ENCODE results near the gene RITA1.

RITA1 gene

DNA sequence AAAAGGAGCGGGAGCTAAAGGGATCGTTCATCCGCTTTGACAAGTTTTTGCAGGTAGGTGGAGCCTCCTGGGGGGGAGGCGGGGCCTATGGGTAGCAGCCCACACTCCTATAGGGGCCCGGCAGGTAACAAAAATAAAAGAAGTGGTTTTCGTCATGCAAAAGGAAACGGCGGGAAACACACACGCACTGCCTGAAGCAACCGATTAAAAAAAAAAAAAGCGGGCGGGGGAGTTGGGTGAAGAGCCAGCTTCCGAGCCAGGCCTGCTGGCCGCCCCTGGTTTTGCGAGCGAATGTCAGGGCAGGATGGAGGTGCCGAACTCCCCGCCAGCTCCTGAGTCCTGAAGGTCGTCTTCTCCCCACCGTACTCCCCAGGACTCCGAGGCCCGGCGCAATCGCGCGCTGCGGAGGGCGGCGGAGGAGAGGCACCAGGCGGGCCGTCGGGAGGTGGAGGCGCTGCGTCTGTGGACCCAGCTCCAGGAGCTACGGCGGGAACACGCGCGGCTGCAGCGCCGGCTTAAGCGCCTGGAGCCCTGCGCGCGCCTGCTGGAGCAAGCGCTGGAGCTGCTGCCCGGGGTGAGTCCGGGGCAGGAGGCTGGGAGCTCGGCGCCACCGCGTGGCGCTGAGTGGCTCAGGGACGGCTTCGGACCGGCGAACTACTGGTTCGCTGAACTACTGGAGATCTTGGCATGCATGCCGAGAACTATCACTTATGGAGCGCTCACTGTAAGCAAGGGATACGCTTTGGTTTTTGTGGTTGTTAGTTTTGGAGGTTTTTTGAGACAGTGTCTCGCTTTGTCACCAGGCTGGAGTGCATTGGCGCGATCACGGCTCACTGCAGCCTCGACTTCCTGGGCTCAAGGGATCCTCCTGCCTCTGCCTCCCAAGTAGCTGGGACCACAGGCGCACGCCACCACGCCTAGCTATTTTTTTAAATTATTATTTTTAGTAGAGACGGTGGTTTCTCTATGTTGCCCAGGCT lies 32.4 kb upstream of the RITA1 start:
- TF ChIP-seq, protein P1, sequence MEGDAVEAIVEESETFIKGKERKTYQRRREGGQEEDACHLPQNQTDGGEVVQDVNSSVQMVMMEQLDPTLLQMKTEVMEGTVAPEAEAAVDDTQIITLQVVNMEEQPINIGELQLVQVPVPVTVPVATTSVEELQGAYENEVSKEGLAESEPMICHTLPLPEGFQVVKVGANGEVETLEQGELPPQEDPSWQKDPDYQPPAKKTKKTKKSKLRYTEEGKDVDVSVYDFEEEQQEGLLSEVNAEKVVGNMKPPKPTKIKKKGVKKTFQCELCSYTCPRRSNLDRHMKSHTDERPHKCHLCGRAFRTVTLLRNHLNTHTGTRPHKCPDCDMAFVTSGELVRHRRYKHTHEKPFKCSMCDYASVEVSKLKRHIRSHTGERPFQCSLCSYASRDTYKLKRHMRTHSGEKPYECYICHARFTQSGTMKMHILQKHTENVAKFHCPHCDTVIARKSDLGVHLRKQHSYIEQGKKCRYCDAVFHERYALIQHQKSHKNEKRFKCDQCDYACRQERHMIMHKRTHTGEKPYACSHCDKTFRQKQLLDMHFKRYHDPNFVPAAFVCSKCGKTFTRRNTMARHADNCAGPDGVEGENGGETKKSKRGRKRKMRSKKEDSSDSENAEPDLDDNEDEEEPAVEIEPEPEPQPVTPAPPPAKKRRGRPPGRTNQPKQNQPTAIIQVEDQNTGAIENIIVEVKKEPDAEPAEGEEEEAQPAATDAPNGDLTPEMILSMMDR (IDR thresholded peaks at IDR 0.05; ENCODE audit: control extremely low read depth, extremely low read depth, low read depth, missing control alignments) = peak; percentile 56
- CTCF ChIA-PET = interaction anchor here (0.8 to 21.4 kb wide), 24 partner anchors 8 to 246 kb away, joined by 3 to 190 read pairs (median 4); partner anchors contain the start of gene RASAL1
- DNase-seq (ENCODE audit: extremely low spot score) = peak; percentile 84
- POLR2A ChIA-PET = no interaction called here

DNA sequence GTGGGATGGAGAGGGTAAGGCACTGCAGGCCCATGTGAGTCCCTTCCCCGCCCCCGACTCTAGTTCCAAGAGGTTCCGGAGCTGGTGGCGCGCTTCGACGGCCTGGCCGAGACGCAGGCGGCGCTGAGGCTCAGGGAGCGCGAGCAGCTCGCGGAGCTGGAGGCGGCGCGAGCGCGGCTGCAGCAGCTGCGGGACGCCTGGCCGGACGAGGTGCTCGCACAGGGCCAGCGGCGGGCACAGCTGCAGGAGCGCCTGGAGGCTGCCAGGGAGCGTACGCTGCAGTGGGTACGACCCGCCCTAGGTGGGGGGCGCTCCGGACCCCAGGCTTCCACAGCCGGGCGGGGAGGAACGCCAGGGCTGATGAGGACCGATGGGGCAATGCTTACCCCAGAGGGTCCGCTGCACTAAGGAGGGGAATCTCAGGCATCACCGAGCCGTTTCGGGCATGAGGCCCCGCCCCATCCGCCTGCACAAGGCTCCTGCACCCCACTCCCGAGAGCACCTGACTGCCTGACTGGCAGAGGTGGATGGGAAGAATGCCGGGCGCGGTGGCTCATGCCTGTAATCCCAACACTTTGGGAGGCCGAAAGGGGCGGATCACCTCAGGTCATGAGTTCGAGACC lies 31.1 kb upstream of the RITA1 start:
- TF ChIP-seq, protein P1 (IDR thresholded peaks at IDR 0.05; ENCODE audit: control extremely low read depth, extremely low read depth, low read depth, missing control alignments) = no peak
- DNase-seq (ENCODE audit: extremely low spot score) = peak; percentile 61
- CTCF ChIA-PET = interaction anchor here (1.1 to 21.4 kb wide), 14 partner anchors 8 to 124 kb away, joined by 3 to 190 read pairs (median 6); partner anchors contain the start of gene RASAL1
- POLR2A ChIA-PET = no interaction called here

DNA sequence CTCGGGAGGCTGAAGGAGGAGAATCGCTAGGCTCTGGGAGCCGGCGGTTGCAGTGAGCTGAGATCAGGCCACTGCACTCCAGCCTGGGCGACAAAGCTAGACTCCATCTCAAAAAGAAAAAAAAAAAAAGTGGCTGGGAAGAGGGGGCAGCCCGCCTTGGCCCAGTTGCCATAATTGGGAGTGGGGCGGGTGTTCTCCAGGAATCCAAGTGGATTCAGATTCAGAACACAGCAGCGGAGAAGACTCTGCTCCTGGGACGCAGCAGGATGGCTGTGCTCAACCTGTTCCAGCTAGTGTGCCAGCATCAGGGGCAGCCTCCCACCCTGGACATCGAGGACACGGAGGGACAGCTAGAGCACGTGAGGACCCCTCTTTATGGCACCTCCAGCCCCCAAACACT lies 30.5 kb upstream of the RITA1 start:
- POLR2A ChIA-PET = no interaction called here
- no peak for DNase-seq (ENCODE audit: extremely low spot score)
- TF ChIP-seq, protein P1 (IDR thresholded peaks at IDR 0.05; ENCODE audit: control extremely low read depth, extremely low read depth, low read depth, missing control alignments) = no peak
- CTCF ChIA-PET = interaction anchor here (1.8 to 21.4 kb wide), 4 partner anchors 18 to 92 kb away, joined by 6 to 190 read pairs (median 28); partner anchors contain the start of gene RASAL1

DNA sequence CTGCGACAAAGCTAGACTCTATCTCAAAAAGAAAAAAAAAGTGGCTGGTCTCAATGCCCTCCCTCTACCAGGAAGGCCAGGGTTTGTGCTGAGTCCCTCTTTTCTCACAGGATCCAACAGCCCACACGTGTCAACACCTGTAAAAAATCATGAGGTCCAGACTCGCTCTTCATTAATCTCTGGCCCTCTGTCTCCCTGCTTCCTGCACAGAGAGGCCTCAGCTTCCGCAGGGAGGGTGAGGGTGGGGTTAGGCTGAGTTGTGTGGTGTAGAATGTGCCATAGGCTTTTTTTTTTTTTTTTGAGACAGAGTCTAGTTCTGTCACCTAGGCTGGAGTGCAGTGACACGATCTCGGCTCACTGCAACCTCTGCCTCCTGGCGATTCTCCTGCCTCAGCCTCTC lies 29.9 kb upstream of the RITA1 start:
- CTCF ChIA-PET = interaction anchor here (1.8 to 21.4 kb wide), 3 partner anchors 17 to 93 kb away, joined by 6 to 190 read pairs (median 14); no protein-coding TSS in a partner anchor
- TF ChIP-seq, protein P1 (IDR thresholded peaks at IDR 0.05; ENCODE audit: control extremely low read depth, extremely low read depth, low read depth, missing control alignments) = no peak
- no peak for DNase-seq (ENCODE audit: extremely low spot score)
- POLR2A ChIA-PET = no interaction called here

DNA sequence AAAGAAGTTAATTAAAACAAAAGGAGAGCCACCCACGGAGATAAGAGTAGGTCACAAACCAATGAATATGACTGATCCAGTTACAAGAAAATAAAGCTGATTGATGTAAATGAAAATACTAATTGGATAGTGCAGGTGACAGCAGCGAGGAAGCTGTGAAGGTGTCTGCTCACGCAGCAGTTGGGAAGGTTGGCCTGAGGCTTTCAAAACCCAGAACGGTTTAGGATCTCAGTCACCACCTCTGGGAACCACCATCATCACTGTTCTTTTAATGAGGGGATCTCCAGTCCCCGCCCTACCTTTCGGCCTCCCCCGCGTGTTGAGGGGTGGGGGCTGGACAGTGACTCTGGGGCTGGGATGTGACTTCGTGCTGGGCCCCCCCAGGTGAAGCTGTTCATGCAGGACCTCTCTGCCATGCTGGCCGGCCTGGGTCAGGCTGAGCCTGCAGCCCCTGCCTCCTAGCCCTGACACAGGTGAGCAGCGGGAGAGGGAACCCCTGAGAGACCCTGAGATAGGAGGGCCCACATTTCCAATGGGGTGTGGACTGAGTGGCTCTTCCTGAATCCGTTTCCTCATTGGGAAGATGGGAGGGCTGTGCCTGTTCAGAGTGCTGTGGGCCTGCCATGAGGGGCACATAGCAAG lies 28.2 kb upstream of the RITA1 start:
- DNase-seq (ENCODE audit: extremely low spot score) = no peak
- ChIA-PET POLR2A (no interaction called here), CTCF (interaction anchor here (1.5 to 21.4 kb wide), 2 partner anchors 16 to 27 kb away, joined by 4 to 190 read pairs; no protein-coding TSS in a partner anchor)
- TF ChIP-seq, protein P1 (IDR thresholded peaks at IDR 0.05; ENCODE audit: control extremely low read depth, extremely low read depth, low read depth, missing control alignments) = no peak
